ENCODE results near the gene TIMM10B.
A peak's percentile ranks its signal among the peaks of the same experiment; 100 is the strongest.
"Not testable (repeated sequence)": the region's sequence is repeated elsewhere in the genome, so short reads cannot be mapped to it uniquely, and the experiment has no call there.

The TIMM10B gene

DNA sequence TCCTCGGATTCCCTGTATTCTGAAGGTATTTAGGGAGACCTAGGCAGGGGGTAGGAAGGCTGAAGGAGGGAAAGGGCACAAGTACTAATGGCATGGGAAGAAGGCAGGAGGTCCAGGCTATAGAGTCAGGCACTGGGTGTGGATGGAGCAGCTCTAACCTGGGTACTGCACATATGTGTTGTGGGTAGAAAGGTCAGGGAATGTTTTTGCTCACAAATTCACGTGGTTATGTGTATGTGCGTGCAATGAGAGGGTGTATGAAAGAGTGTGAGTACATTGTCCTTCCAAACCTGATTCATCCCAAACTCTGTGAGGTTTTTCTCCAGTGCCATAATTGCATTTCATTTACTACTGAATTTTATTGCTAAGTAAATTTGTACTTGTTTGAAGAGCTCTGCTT is 39.0 kb downstream of the TIMM10B start:
- no peak for DNase-seq

DNA sequence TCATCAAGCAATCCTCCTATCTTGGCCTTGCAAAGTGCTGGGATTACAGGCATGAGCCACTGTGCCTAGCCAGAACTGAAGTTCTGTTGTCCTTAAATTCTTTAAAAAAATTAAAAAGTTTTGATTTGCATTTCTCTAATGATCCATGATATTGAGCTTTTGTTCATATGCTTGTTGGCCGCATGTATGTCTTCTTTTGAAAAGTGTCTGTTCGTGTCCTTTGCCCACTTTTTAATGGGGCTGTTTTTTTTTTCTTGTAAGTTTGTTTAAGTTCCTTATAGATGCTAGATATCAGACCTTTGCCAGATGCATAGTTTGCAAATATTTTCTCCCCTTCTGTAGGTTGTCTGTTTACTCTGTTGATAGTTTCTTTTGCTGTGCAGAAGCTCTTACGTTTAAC is 40.6 kb downstream of the TIMM10B start:
- not testable (repeated sequence) for DNase-seq

DNA sequence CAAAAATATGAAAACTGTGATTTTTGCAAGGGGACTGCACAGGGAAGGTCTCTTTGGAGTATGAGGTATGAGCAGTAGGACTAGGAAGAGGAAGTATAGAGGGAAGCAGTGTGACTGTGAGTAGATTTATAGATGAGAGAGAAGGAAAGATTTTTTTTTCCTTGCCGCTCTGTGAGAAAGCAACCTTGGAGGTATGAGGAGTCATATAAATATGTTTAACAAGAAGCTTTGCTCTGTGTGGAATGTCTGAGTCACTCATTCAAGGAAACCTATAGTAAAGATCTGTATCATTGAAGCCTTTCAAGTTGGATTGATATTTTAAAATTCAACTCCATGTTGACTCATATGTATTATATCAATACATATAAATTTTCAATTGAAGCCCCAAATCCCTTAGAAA is 42.0 kb downstream of the TIMM10B start:
- DNase-seq: peak; percentile 81

DNA sequence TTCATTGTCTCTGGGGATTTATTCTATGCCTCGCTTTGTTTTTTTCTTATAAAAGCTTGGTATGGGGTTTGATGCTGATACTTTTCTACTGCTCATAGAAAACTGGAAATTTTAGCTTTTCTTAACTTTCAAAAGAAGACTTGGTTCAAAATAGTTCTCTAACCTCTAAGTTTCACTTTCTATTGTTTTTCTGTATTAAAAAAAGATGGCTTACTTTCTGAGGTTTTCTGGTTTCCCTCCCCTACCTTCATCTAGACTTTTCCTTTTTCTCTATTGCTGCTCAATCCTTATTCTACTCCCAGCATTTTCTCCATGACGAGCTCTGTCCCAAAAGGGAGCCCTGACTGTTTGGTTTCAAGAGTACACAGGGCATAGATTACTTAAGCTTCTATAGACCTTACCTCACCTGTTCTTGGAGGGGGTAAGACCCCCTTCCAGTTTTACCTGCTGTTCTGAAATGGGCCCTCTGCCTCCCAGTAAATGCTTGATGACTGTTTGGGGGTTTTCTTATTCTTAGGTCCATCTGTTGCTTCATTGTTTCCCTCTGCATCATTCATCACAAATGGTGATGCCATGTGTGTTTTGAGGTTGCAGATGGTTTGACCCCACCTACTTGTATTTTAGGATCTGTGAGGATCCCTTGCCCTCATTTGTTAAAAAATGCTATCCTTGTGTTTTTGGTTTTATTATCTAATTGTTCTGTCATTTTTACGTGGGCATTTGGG is 45.3 kb downstream of the TIMM10B start:
- DNase-seq: no peak

DNA sequence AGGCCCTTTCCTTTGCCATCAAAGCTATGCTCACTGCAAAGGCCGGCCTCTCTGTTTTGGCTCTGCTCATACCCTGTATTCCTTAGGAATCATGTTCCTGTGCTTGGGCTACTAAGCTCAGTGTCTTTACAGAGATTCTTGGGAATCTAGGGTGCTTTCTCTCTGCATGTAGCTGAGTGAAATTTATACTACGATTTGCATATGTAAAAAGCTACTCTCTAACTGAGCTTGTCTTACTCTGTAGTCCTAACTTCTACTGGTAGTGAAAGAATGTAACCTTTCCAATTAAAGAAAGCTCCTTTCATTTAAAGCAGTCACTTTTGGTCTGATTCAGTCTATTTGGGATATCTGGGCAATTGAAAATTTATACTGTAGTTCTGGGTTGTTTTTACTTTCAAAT is 48.0 kb downstream of the TIMM10B start:
- DNase-seq: no peak

DNA sequence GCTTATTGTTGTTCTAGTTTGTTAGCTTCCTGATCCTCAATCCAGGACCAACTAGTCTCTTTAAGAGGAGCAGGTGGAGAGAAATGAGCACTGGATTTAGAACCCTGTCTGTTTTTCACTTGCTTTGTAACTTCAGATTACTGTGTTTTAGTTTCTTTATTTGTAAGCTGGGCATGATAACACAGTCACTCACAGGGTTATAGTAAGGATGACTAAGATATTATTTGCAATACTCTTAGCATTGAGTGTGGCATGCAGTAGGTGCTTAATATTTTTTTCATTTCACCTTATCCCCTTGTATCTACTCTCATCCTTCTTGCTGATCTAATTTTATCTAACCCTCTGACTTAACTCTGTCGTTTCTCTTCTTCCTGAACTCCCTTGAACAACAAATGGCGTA is 49.5 kb downstream of the TIMM10B start:
- DNase-seq: no peak

DNA sequence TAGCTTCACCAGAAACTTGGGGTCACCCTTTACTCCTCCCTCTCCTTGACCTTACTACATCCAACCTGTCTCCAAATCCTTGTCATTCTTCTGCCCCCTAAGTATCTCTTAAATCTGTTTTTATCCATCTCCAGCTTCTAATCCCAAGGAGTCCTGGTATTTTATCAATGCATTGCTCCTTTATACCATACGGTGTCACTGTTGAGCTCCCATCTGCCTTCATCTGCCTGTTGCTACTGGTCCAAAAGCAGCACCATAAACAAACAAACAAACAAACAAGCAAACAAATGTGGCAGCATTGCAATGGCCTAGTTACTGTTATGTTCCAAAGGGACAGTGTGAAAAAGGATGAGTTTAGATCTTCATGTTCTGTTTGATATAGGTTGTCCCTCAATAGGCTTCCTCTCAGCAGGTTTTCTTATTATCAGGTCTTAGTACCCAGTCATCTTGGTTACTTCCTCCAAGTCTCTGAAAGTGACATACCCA is 50.0 kb downstream of the TIMM10B start:
- DNase-seq: peak; percentile 53

Measured in fibroblast of upper back skin (primary cell).